Ramos (cell line): ENCODE results near the gene C15orf62.

ENCODE experiments used
- in situ Hi-C: fragments of 300-500 bp; cut with MboI; formaldehyde crosslinking; loops from one replicate; pipeline ENCODE4 v1.14.3; 2022; ENCODE audit warnings: low sequenced_read_pairs; ENCODE audit not compliant: unreplicated experiment

The C15orf62 gene, protein sequence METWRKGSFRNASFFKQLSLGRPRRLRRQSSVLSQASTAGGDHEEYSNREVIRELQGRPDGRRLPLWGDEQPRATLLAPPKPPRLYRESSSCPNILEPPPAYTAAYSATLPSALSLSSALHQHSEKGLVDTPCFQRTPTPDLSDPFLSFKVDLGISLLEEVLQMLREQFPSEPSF

DNA sequence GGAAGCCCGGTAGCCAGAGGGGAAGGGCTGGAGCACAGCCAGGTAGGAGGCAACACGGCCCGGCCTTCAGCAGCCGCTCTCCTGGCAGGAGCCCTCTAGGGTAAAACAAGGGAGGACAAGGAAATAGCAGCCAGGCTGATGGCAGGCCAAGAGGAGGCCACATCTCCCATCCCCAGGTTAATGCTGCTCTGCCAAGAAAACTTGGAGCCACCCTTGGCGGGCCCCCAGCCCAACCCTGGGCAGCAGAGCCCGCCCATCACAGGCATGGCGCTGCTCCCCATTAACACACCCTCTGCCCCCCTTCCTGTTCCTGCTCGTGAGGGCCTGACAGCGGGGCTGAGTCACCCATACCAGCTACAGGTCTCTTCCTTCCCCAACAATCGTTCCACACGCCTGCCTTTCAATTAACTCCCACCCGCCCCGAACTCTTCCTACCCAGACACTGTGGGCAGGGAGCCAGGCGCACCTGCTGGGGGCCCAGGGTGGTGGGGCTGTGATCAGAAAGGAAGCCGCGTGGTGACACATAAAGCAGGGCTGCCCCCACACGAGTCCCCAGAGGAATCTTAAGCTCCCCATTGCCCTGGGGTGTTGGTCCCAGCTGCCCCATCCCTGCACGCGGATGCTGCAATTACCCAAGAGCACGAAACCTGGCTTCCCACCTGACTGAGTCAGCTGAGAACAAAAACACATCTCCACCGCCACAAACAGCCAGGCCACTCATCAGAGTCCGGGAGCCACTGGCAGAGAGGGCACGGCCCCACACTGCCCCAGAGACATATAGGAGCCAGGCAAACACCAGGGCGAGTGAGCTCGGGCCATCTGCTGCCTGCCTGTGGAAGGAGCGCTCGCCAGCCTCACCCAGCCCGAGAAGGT is at the start of gene C15orf62:
Gene C15orf62 (plus strand): TSS at position 707 of the 873 bp plus-strand sequence. CDS start 516 bp downstream, outside the sequence.
- in situ Hi-C loops: no loop called here

DNA sequence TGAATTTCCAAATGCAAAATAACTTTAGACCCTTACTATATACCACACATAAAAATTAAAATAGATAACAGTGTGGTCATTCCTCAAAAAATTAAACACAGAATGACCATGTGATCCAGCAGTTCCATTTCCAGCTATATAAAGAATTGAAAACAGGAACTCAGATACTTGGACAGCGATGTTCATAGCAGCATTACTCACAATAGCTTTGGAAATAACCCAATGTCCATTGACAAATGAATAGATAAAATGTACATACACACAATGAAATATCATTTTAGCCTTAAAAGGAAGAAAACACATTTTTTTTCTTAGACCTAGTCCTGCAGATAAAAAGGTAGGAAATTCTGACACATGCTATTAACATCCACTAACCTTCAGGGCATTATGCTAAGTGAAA is 48.1 kb upstream of the C15orf62 start:
- in situ Hi-C loops: no loop called here

- in situ Hi-C loops: no loop called here
Measured at GRCh38 chr15:40722354-40722753, 47.4 kb upstream of the C15orf62 start.

DNA sequence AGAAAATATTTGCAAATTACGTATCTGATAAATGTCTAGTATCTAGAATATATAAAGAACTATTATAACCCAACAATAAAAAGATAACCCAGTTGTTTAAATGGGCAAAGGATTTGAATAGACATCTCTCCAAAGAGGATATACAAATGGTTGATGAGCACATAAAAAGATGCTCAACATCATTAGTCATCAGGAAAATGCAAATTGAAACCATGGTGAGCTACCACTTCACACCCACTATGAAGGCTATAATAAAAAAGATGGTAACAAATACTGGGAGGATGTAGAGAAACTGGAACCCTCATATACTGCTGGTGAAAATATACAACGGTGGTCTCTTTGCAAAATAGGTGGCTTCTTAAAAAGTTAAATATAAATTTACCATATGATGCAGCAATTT is 46.8 kb upstream of the C15orf62 start:
- in situ Hi-C loops: no loop called here

DNA sequence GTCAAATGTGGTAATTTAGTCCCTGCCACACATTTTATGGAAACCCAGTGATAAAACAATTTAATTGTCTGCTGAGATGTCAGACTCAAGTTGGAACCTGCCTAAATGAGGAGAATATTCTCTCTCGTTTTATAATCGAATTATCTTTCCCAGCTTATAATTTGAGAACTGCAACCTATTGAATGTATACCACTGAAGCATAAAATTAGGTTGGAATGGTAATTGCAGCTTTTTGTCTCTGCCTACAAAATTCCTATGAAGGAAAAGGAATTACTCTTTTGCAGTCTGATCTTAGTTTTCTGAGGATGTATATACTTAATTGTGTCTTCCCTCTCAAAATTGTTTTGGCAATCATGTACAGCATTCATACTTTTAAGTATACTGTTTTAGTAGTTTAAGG is 45.9 kb upstream of the C15orf62 start:
- in situ Hi-C loops: no loop called here

GRCh38 chr15:40731034-40731433 is 38.7 kb upstream of the C15orf62 start:
- in situ Hi-C loops: no loop called here

GRCh38 chr15:40736575-40736974 is 33.2 kb upstream of the C15orf62 start:
- in situ Hi-C loops: no loop called here

DNA sequence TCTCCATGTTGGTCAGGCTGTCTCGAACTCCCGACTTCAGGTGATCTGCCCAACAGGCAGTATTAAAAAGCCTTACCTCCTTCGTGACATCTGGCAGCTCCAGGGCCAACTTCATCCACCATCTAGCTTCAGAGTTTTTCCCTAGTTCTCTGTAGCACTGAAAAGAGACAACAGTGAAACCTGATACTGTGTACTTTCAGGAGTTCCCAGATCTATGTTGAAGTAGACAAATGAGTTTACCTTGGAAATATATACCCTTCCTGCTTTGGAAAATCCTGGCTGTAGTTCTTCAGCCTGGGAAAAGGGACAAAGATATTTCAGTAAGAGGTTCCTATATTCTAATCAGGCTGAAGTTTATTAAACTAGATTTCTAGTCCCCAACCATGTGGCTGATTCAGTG is 32.7 kb upstream of the C15orf62 start:
- in situ Hi-C loops: no loop called here

DNA sequence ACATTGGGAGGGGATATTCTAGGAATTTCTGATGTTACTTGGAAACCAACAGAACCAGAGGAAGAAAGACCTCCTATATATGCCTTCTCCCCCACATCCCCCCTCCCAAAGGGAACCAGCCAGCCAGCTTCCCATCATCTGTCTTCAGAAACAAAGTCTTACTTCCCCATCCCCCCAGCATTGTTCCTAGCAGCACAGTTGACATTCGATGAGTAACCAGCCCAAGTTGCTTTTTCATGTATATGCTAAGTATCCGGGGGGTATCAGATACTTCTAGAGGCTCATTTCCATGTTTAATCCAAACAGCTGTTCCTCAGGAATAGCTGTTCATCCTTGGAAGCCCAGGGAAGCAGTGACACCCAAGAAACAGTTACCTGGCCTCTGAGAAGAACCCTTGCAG is 30.7 kb upstream of the C15orf62 start:
- in situ Hi-C loops: no loop called here

- in situ Hi-C loops: no loop called here
Measured at GRCh38 chr15:40739854-40740253, 29.9 kb upstream of the C15orf62 start.

DNA sequence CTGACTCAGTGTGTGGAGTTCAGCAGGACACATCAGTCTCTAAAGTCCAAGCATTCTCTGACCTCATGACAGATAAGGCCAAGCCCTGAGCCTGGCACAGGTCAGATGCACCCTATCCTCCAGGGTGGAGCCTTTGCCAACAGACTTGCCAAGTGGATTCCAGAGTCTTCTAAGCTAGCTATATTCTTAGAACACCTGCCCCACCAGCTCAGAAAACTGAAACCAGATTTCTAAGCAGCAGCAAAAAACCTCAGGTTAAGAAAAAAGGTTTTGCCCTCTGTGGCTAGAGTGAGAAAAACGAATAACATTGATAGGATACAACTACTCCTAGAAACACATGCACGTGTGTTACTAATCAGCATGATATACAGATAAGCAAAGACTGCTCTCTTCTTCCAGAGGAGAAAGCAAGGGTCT is 26.3 kb upstream of the C15orf62 start:
- in situ Hi-C loops: no loop called here

DNA sequence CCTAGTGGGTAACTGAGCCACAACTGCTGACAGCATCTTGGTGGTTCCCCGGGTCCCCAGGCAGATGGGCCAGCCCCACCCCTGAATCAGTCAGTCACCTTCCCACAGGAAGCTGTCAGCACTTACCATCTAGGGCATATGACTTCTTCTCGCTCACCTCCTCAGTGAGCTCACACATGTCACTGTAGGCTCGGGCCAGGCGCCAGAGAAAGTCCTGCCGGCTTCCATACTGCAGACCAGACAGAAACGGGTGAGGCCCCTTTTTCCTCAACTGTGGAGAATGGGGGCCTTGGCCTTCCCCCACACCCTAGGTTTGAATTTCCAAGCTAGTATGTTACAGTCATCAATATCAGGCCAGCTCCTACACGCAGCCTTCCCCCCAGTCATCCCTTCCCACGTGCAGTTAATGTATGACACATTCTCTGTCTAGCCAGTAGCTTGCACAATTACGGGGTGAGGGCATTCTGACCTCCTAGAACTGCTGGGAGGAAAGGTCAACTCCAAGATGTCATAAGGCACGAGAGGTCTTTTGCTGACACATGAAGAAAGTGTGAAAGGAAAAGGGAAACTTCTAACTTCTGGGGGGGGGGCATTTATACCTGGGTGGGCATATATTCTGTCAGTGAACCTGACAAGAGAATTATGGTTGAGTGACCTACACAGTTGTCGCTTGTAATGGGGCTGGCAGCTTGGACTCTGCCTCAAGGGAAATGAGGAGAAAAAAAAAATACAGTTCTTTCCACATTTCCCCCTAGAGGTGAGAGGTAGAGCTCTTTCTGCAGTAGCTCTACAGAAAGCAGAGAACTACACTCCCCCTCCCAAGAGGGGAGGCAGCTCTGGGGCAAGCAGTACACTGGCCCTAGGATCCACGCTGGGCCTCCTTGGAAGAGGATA is 25.6 kb upstream of the C15orf62 start:
- in situ Hi-C loops: no loop called here

DNA sequence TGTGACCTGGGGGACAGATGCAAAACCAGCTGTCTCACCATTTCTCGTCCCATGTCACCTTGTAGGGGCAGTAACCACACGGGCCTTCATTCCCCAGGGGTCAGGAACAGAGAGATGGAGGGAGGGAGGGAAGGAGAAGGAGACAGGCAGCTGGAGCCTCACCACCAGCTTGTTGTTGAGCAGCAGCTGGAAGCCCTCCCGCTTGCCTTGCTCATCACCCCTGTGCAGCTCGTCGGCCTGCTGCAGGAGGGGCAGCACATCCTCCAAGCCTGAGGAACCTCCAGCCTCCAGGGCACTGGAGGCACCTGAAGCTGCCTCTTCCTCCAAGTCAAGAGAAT is 25.0 kb upstream of the C15orf62 start:
- in situ Hi-C loops: no loop called here

GRCh38 chr15:40746916-40747418 is 22.8 kb upstream of the C15orf62 start:
- in situ Hi-C loops: no loop called here

DNA sequence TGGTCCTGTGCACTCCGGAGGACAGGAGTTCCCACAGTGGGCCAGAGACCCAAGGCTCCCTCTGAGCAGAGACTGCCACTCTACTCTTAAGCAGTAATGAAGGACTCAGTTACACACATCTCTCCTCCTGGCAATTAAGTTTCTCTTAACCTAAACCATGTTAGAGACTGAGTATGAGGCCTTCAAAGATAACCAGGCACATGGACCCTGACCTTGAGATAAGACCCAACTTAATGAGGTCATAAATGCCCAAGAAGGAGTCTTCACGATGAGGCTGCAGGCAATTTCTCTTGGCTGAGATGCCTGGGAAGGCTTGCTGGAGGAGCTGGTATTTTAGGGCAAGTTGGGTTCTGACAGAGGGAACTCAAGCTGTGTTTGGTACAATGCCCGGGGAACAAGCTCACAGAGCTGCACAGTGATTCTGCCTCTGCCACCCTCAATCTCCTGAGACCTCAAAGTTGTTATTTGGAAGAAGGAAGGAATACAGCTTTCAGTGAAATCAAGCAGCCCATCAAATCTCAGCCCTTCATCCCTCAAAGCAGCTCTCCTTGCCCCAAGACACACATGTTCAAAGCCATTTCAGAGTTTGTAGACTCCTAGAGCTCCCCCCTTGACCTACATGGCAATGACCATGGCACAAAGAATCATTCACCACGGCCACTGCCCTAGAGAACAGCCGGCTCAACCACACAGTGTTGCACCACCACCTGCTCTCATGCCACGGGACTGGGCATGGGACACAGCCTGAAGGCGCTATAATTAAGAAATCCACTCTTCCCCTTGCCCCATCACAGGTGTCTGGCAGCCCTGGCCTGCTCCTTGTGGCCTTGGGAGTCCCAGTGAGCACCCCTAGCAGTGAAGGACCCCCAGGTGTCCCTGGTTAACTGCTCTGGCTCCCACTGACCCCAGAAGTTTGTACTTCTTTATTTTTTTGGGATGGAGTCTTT is 21.8 kb upstream of the C15orf62 start:
- in situ Hi-C loops: no loop called here

DNA sequence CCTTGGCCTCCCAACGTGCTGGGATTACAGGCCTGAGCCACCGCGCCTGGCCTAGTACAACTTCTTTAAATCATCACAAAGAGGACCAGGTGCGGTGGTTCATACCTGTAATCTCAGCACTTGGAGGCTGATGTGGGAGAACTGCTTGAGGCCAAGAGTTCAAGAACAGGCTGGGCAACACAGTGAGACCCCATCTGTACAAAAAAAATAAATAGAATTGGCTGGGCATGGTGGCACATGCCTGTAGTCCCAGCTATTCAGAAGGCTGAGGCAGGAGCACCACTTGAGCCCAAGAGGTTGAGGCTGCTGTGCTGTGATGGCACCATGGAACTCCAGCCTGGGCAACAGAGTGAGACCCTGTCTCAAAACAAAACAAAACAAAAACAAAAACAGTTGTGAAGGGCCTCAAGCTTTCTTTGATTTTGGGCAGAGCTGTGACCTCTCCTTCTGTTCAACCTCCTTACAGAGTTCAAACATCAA is 20.6 kb upstream of the C15orf62 start:
- in situ Hi-C loops: no loop called here

DNA sequence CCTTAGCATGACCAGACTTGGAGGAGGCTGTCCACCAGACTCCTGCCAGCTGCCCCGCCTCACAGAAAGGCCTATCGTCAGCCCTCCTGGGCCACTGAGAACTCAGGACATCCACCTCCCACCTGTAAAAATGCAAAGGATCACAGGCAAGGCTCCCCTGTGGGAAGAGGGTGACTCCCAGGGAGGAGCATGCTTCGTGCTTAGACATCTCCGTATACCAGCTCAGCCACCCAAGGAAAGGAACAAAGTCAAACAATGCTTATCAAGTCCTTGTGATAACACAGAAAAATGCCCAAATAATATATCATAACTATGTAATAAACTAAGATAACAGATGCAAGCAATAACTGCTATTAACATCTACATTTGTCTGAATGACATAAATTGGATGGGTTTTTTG is 18.9 kb upstream of the C15orf62 start:
- in situ Hi-C loops: no loop called here

DNA sequence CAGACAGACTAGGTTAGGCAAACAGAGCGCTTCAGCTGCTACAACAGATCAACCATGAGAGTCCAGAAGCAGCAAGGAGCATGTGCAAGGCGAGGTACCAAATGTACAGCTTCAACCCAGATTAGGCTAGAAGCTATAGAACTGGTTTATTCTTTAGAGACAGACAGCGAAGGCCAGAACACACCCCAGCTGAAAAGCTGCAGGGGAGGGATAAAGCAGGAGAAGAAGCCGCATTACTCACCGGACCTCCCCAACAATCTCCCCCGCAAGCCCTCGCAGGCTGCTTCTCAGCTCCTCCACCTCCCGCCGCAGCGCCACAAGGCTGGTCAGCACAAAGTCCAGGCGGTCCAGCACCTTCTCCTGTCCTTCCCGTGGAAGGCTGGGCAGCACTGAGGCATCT is 18.0 kb upstream of the C15orf62 start:
- in situ Hi-C loops: no loop called here

DNA sequence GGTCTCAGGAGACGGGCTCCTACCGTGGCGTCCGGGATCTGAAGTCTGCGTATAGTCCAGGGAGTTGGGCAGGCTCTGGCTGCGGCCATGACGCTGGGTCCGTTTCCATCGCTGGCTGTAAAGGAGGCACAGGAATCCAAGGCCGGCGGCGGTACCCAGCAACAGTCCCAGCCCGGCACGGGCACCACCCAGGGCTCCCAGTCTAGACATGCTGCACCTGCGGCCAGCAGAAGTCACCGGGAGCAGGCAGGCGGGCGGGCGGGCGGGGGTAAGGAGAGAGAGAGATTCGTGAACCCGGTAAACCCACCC is 15.3 kb upstream of the C15orf62 start:
- in situ Hi-C loops: no loop called here
